GM21367 (cell line): ENCODE measurements around the gene MSI2.
"Not testable (repeated sequence)": the region's sequence is repeated elsewhere in the genome, so short reads cannot be mapped to it uniquely, and the experiment has no call there.

Experiments used
- ATAC-seq: cut with Tn5 transposase; IDR thresholded peaks from one replicate; pipeline ENCODE4 v1.9.1; 2021; ENCODE audit not compliant: unreplicated experiment

MSI2 gene

DNA sequence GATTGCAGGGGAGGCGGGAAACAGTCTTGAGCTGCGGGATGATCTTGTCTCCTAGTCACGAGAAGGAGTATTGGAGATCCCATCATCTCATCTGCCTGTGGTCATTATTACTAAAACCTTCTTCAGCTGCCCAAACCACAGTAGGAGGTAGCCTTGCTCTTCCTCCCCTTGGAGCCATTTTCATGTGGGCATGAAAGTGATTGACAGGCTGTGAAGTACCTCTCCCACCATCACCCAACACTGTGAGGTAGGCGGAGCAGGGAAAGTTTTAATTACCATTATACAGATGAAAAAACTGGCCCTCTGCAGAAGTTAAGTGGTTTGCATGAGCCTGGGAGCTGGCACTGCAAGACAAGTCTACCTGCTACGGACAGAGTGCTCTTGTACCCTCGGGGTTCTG lies 237.3 kb downstream of the MSI2 start:
- ATAC-seq, result no peak

DNA sequence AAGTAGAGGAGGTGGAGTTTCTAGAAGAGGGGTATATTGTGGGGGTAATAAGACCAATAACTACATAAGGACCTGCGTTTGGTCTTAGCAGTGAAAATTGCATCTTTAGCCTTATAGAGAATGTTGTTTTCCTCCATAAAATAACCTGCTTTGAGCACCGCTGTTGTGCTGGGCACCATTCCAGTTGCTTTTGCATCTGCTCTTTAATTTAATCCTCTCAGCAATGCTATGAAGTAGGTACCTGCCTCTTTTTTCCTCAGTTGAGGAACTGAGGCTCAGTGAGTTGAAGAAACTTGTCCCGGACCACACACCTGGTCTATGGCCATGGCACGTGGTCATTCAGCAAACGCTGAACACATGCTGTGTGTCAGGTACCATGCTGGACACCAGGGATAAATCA lies 238.1 kb downstream of the MSI2 start:
- ATAC-seq, result no peak

DNA sequence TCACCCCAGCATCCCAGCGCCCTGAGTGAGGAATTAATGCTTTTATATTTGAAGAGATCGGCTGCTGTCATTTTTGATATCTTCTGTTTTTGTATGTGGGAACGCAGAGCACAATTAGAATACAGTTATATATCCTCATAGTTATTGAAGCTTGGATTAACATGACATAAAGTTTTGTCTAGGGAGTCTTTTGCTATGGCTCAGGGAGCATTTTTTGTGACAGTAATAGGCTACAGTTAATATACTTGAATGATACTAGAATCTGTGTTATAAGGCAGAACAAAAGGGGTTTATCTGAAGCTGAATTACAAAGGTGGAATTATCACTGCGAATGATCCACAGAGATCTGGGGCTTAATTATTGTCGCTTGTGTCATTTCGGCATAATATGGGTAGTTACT lies 239.4 kb downstream of the MSI2 start:
- ATAC-seq, result no peak

DNA sequence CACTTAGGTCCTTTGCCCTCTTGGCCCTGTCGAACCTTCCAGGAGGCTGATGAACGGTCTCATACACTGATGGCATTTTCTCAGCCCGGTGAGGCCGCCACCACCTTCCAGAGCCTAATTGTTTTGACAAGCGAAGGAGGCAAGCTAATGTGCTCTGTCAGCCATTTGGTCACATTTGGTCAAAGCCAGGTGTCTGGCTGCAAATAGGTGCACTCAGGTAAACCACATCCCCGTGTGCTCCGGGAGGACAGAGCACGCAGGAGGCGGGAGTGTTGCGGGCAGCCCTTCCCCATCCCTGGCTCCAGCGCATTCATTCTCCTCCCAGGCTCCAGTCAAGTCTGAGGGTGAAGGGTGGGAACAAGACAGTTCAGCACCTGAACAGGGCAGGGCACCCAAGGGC lies 240.1 kb downstream of the MSI2 start:
- no peak for ATAC-seq

DNA sequence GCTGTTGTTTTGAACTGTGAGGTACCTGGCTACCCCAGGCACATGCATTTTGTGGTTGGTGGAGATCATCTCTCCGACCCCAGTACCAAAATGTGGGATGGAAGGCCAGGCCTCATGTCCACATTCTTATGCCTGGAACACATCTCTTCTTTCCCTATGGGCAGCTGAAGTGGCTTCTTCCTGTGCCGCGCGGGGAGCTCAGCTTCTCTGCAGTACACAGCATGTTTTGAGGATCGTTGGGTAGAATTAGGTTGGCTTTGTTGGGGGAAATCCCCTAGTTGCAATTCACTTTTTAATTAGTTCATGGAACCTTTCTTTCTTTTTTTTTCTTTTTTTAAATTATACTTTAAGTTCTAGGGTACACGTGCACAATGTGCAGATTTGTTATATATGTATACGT lies 242.1 kb downstream of the MSI2 start:
- no peak for ATAC-seq

DNA sequence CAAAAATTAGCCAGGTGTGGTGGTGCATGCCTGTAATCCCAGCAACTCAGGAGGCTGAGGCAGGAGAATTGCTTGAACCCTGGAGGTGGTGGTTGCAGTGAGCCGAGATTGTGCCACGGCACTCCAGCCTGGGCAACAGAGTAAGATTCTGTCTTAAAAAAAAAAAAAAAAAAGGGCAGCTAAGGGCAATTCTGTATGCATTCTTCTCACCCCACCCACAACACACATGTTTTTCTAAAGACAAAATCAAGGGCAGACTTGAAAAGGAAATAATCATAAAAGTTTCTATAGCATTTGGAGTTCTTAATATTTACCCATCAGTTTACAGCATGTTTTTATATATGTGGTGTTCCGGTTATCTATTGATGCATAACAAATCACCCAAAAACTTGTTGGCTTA lies 242.9 kb downstream of the MSI2 start:
- not testable (repeated sequence) for ATAC-seq

DNA sequence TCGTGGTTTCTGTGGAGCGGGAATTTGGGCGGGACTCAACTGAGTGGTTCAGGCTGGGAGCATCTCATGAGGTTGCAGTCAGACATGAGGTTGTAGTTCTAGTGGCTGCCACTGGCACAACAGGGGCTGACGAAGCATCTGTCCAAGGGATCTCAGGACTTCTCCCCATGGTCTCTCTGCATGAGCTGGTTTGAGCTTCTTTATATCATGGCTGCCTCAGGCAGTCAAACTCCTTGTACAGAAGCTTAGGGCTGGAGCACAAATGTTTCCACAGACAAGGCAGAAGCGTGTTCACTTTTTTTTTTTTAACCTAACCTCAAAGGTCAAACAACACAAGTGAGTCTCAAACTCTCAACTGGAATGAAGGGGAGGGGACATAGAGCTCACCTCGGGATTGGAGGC lies 243.3 kb downstream of the MSI2 start:
- no peak for ATAC-seq

DNA sequence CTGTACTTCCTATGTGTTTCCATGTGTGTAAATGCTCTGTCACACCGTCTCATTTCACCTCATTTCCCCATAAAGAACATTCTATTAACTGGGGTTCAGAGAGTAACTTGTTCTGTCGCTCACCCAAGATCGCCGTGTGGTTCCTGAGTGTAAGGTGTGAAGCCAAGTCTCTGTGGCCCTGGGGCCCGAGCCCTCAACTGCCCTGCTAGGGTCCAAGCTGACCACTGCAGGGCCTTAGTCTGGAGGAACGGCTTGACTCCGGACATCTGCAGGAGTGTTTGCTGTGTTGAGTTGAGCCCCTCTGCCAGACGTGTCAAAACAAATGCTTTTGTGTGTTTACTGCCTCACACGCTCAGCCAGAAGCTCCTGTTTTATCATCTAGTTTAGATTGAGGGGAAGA lies 244.7 kb downstream of the MSI2 start:
- ATAC-seq, result no peak

DNA sequence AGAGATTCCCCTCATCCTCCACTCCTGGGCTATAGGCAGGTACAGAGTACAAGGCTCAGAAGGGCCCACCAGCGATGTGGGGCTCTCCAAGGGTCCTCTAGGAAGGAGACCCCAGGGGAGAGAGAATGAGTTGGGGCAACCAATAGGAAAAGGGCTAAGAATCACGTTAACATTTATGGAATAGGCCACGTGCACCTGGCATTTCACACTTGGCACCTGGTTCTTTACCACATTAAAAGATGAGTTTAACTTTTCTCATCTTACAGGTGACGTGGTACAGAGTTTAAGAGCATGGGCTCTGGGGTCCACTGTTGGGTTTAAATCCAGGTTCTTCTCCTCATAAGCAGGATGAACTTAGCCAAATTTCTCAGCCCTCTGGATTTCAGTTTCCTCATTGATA lies 245.7 kb downstream of the MSI2 start:
- no peak for ATAC-seq

DNA sequence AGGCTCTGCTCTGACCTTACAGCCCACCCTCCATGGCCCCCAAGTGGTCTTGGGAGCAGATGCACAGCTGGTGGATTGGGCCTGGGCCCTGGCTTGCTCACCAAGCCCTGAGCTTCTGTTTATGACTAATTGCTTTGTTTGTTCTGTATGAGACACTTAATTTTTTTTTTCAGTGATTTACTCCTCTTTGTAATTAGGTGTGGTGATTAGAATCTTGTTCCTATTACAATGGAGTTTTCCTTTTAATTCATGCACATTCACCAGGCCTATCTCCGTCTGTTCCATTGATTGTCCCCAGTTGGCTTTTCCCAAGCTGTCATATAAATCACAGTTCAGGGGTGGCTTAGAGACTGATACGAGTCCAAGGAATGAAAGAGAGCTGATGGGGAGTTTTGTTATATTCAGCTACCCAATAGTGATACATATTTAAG lies 246.5 kb downstream of the MSI2 start:
- ATAC-seq, result no peak

DNA sequence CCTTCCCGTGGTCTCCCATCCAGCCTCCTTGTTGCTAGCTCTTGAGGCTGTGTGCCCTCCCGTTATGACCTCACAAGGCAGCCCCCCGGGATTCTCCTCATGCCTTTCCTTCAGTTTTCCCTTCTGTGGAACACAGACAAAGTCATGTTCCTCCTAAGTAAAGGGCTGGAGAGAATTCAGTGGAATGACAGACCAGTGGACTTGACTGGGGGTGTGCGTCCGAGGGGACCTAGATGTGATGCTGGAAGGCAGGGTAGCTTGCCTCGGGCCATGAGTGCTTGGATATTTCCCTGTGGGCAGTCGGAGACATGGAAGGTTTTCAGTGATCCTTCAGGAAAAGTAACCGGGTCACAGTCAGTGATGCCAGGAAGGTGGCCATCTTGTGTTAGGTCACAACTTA lies 247.9 kb downstream of the MSI2 start:
- no peak for ATAC-seq

DNA sequence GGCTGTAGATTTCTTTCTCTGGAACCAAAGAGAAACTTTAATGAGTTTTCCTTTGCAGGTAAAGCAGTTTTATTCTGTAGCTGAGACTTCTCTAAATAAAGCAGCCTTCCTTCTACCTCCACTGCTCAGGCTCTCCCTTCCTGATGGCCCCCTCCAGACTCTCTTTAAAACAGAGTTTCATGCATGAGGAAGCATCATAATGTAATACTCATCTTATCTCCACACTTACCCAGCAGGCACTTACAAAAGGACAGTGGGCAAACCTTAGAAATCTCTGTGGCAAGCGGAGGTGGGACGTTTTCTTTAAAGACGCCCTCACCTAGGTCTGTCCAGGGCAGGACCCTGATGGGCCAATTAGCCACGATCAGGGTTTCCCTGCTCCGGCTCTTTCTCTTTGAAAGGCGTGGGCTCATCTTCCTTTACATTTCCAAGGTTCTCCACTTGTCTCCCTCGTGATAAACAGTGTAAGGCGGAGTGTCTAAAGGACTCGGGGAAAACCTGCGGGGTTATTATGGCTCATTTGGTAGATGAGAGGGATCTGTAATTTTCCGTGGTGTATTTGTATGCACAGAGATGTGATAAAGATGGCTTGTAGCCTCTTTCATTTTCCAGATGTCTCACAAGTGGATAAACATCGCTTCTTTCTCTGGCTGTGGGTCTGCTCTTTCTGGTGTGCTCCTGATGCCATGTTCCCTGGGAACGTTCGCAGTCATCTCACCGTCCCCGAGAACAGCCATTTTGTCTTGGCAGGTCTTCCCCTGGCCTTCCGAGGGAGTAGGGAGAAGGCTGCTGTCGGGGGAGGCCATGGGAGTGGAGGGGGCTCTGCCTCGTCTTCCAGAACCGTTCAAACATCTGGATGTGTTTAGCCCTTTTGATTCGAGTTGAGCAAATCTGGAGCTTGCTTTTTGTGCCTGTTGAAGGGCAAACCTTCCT lies 249.8 kb downstream of the MSI2 start:
- no peak for ATAC-seq

DNA sequence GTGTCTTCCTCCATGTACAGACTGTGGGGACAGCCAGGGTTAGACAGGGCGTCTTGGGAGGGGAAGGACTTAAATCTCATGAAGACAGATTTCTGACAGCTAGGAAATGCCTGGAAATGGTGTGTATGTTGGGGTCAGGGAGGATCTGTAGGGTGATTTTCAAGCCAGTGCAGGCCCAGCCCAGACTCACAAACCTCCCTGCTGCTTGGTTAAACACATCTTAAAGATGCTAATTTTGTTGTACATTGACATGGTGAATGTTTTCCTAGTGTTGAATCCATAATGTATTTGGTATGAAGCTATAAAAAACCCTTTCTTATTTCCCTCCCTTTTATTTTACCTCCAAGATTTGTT lies 250.4 kb downstream of the MSI2 start:
- ATAC-seq, result no peak

DNA sequence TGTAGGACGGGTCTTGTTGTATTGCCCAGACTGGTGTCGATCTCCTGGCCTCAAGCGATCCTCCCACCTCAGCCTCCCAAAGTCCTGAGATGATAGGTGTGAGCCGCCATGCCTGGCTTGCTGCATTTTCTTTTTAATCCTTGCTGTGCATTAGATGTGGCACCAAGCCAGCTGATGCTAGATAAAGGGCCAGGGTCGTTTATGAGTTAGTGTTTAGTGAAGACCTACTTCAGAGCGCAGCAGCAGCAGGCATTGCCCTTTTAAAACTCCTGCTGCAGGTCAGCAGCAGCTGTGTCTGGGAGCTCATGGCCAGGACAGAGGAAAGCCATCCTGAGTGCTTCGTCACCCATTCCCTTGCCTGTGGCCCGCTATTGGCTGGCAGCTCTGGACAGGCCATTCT lies 251.5 kb downstream of the MSI2 start:
- ATAC-seq, result no peak

DNA sequence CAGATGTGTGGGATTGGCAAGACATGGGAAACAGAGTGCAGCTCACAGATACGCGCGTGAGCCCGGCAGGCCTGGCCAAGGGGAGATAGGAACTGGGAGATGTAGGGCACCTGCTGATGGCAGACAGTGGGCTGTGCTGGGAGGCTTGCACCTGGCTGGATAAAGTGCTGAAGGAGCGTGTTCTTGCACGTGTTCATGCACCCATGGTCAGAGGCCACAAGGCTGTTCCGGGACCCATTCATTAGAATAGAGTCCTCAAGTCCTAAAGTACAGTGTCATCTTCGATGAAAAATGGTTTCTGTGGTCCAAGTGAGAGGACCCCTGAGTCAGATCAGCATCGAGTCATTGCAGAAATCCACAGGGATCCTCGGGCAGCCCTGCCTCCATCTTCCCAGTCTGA lies 252.3 kb downstream of the MSI2 start:
- no peak for ATAC-seq

DNA sequence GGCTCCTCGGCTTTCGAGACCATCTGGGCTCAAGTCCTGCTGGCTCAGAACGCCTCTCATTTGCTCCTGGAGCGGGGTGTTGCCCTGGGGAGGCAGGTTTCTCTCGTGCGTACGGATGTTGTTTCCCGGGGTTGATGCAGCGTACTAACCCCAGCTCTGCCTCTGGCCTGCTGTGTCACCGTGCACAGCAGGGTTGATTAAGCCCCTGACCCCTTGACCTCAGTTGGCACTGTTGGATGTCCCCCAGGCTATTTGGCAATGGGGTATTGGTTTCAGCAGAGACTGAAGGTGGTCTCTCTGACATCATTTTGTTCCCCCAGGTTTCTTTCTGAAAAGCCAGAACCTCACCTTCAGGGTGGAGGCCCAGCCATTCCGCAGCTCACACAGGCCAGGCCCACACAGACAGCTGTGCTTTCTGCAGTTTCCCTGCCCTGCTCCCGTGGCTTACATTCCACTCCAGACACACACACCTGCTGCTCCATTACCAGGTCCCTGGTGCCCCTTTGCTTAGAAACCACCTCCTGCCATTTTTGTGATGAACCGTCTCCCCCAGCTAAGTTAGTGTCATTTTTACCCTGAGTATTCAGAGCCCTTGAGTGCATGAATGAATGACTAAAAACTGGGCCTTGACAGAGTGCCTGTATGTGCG lies 255.3 kb downstream of the MSI2 start:
- no peak for ATAC-seq

DNA sequence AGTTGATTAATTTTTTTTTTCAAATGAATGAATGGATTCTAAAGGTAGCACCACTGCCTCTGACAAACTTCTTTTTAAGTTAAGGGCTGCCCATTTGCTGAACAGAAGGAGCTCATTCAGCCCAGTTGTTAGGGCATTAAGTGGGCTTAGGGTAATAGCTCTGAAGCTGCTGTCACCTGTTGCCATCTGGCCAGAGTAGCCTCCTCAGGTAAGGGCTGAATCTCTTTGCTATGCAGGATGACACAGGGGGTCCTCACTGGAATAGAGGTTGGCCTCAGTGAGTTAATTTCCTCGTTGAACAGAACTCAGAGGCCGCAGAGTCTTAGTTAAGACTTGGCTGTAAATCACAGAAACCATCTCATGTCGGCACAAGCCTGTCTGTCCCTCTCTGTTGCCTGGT lies 255.9 kb downstream of the MSI2 start:
- ATAC-seq, result no peak

DNA sequence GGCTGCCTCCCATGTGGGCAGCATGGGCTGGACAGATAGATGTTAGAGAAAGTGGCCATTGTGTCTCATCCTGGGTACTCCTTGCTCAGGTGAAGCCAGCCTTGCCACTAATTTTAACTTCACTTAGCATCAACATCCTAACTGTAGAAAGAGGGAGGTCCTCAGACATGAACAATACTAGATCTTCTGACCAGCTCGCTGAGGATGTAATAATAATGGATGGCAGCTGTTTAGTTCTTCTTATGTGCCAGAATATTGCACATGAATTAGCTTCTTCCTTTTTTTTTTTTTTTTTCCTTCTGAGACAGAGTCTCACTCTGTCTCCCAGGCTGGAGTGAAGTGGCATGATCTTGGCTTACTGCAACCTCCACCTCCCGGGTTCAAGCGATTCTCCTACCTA lies 256.4 kb downstream of the MSI2 start:
- ATAC-seq, result no peak

DNA sequence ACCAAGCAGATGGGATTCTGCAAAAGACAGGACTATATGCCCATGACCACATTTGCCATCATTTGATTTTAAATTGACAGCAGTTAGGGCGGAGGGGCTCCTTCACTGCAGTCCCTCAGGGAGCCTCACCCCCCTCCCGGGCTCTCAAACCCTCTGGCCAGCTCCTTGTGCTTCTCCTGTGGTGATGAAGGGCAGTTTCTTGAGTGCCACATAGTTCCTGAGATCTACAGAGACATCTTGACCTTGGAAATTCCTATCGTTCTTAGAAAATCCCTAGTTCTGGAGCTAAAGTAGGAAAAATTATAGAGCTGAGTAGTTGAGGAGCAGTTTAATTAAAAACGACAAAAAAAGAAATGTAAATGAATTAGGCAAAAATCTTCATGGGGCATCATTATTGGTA lies 257.2 kb downstream of the MSI2 start:
- ATAC-seq, result no peak

DNA sequence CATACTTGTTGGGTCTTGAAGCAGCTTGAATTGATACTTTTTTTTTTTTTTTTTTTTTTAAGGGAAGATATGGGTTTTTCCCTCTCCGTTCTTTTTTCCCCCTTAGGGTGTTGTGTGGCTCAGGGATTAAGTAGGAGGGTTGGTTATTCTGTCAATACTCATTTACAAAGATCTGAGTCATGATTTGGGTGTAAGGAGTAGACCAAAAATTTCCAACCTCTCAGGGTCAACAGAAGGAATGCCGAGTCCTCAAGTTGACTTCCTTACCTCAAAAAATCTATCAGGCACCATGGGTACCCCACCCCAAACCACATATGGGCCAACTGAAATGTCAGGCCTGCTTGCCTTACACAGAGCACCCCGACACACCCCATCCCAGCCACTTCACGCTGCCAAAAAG lies 258.3 kb downstream of the MSI2 start:
- ATAC-seq, result no peak

DNA sequence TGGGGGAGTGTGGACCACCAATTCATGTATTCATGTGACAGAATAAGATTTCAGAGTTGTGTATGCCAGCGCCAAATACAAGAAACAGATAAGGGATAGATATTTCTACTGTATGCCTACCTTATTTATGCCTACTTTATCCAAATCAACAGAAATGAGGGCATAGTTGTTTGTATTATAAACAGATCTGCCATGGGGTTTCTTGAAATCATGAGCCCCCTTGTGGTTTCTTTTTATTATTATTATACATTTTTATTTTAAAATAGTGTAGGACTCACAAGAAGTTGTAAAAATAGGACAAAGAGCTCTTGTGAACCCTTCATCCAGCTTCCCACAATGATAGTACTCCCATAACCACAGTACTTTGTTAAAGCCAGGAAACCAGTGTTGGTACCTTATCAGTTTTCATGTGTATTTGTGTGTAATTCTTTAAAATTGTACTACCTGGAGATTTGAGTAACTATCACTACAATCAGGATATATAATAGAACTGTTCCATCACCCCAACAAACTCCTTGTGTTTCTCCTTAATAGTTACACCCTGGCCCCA lies 259.4 kb downstream of the MSI2 start:
- no peak for ATAC-seq
